GM12872 (cell line): ENCODE data around the gene SH3RF2.

ENCODE experiments used
- TF ChIP-seq, protein P1 (sequence below): IDR thresholded peaks from 3 replicates; pipeline ENCODE4 v1.5.1; 2011; ENCODE audit warnings: low read depth, mild to moderate bottlenecking, low read length, moderate library complexity; ENCODE audit not compliant: insufficient read depth

SH3RF2 gene

DNA sequence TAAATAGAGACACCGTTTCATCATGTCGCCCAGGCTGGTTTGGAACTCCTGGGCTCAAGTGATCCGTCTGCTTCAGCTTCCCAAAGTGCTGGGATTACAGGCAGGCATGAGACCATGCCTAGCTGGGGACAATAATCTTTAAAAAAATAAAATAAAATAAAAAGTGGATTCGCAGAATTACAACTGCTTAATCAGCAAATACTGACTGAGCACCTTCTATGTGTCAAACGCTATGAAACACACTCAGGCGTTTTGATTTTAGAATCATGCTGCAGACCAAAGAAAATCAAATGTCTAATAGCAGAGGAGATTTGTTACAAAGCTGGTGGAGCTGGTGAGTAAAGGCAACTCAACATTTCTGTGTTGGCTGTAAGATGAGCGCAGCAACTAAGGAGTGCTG is 22.7 kb upstream of the SH3RF2 start:
- TF ChIP-seq, protein P1, sequence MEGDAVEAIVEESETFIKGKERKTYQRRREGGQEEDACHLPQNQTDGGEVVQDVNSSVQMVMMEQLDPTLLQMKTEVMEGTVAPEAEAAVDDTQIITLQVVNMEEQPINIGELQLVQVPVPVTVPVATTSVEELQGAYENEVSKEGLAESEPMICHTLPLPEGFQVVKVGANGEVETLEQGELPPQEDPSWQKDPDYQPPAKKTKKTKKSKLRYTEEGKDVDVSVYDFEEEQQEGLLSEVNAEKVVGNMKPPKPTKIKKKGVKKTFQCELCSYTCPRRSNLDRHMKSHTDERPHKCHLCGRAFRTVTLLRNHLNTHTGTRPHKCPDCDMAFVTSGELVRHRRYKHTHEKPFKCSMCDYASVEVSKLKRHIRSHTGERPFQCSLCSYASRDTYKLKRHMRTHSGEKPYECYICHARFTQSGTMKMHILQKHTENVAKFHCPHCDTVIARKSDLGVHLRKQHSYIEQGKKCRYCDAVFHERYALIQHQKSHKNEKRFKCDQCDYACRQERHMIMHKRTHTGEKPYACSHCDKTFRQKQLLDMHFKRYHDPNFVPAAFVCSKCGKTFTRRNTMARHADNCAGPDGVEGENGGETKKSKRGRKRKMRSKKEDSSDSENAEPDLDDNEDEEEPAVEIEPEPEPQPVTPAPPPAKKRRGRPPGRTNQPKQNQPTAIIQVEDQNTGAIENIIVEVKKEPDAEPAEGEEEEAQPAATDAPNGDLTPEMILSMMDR: no peak

DNA sequence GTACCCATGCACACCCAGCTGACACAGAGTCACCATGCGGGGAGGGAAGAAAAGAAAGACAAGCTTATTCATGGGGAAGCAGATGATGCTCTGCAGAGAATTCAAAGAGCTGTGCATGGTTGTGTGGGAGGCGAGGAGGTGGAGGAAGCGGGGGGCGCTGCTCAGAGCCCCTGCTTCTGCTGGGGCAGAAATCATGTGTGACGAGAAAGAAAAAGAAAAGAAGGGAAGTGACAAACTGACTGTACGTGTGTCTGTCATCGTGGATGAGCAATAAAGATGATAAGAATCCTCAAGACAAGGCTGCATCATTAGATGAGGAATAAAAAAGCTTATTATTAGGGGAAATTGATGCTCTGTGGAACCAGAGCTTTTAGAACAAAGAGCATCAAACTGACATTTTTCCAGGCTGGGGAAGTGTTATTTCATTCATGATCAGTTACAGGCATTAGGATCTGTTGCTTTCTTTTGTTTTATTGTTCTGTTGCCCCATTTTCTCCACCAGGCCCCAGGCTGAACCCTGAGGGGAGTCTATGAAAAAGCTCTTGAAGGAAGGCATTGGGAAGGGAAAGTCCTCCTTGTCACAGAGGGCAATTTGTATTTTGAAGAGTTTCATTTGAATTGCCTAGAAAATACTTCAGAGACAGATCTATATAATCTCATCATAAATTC is 20.3 kb upstream of the SH3RF2 start:
- TF ChIP-seq, protein P1: no peak

DNA sequence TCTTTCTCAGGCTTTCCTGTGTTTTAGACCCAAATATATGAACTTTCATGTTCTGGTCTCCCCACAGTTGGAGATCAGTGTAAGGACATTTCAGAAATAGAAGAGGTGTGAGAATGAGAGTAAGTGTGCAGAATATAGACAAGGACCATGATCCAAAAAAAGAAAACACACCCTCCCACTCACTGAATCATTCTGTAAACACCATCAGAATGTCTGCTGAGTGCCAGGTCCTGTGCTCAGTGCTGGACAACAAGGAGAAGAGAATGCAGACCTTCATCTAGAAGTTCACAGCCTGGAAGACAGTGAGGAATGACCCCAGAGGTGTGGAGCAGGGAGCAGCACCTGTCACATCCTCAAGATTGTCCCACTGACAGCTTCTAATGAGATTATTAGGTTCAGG is 19.1 kb upstream of the SH3RF2 start:
- TF ChIP-seq, protein P1: no peak

DNA sequence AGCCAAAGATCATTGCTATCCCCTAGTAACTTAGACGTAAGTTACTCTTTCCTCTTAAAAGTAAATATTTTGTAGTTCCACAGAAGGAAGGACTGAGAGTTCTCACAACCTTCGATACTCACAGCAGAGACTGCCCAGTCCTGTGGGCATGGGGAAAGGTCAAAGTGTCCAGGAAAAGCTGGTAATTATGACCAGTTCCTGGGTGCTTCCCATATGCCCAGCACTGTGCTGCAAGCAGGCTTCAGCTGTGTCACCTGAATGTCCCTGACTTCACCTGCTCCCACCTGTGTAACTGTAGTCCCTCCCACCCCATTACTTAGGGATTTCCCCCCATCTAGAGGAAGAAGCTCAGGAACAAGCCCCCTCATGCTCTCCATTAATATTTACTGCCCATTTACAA is 18.0 kb upstream of the SH3RF2 start:
- TF ChIP-seq, protein P1: no peak

DNA sequence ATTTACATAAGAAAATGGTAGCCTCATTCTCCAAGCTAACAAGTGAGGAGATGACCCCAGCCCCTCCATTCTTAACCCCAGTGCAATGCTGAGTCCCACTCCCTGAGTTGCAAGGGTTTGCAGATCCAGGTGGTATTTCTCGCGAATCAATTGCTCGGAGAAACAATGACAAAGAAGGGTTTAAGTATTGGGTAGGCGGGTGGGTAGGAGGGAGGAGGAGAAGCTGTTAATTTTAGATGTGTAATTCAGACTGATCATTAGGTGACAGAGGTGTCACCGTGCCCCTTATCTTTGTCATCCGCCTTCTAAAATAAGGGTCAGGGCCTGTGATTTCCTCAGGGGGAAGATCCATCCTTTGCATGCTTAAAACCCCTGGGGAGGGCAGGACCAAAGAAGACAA is 17.0 kb upstream of the SH3RF2 start:
- TF ChIP-seq, protein P1: no peak

DNA sequence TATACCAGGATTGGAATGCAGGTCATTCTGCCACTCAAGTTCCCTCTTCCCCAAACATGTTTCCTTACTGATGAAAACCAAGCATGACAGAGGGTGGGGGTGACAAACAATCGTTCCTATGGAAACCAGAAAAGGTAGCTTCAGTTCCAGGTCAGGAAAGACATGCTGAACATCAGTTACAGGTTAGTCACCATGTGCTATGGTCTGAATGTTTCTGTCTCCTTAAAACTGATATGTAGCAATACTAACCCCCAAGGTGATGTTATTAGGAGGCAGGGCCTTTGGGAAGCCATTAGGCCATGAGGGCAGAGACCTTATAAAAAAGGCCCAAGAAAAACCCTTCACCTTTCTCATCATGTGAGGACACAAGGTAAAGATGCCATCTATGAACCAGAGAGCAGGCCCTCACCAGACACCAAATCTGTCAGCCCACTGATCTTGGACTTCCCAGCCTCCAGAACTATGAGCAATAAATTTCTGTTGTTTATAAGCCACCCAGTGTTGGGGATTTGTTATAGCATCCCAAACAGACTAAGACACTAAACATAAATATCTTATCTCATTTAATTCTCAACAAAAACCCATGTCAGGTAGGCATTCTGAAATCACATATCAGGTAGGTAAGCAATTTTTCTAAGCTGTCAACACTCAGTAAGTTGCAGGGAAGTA is 15.7 kb upstream of the SH3RF2 start:
- TF ChIP-seq, protein P1: no peak

DNA sequence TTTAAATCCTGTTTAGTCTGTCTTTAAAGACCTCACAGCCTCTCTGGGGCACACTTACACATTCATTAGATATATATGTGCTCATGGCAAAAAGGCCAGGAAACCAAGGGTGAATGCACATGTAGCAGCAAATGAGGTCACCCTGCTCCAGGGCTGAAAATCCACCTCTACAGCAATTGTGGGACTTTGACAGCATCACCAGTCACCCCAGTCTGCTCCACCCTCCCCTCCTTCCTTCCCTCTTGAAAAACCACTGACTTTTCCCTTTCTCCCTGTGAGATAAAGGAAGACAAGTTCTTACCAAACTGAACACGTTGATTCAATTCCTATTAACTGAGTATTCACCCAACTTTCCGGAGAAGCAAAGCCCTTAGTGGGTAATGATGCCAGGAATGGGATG is 15.2 kb upstream of the SH3RF2 start:
- TF ChIP-seq, protein P1: no peak
